K562 (cell line): ENCODE measurements around the gene NOSTRIN. TPM values are rescaled to one million over a fixed set of nuclear protein-coding genes. Genes with fewer than 3 reads are reported as not detected.

Experiments used
- ATAC-seq: fragments of 200-7000 bp; cut with Tn5 transposase; 3 replicates; pipeline ENCODE4 v1.9.1; 2020; ENCODE audit warnings: moderate library complexity
- BruUV-seq: library from RNA; stranded (reverse); fragments of 400-500 nt; replicated peaks from 2 replicates; lab custom pipeline; 2021; lab: Mats Ljungman, UMichigan
- CTCF ChIA-PET: fragments of 300-600 bp; formaldehyde crosslinking; extraction: SDS; loops from one replicate; lab custom pipeline; 2021; ENCODE audit warnings: low intra/inter-chr PET ratio; lab: Yijun Ruan, JAX
- POLR2A ChIA-PET: fragments of 300-600, 350-650 bp; sonication (Branson Sonifier 250); formaldehyde crosslinking; extraction: SDS; loops from one replicate; lab custom pipeline; 2021; ENCODE audit warnings: antibody characterized with exemption, inconsistent platforms; lab: Yijun Ruan, JAX
- DNase-seq, 4 experiments: peaks; one replicate each; pipeline versions ENCODE4 v3.0.0 to v3.0.0-alpha.2; 2011 to 2018; ENCODE audit warnings: low spot score in 3 of 4, mixed read lengths in 3 of 4; ENCODE audit errors: extremely low read depth in 1 of 4
- FAIRE-seq: peaks from 2 replicates; lab custom pipeline; 2011; peaks lifted over from hg19 to GRCh38; lab: Jason Lieb, UNC
- H2AFZ ChIP-seq: 2 replicates; pipeline ENCODE4 v1.6.0; 2011; ENCODE audit warnings: low read depth, low read length, control low read depth, inconsistent platforms
- H3K27ac ChIP-seq: fragments of 200-600 bp; 3 replicates; pipeline ENCODE4 v1.8.0; 2011; ENCODE audit warnings: low read depth, mild to moderate bottlenecking, control low read depth, inconsistent platforms, low read length, moderate library complexity, mixed read lengths; ENCODE audit errors: extremely low read depth
- H3K27me3 ChIP-seq, 2 experiments: fragments of 300-600 bp in 1 of 2; 2 replicates in 1 of 2; 3 replicates in 1 of 2; pipeline versions ENCODE4 v1.6.0 to v1.8.0; 2011; ENCODE audit warnings: inconsistent platforms in 2 of 2, low read length in 2 of 2, mild to moderate bottlenecking in 1 of 2, mixed read lengths in 1 of 2, moderate library complexity in 1 of 2; ENCODE audit not compliant: control insufficient read depth in 2 of 2, insufficient read depth in 2 of 2
- H3K36me3 ChIP-seq: fragments of 300-600 bp; 3 replicates; pipeline ENCODE4 v1.8.0; 2011; ENCODE audit warnings: mild to moderate bottlenecking, low read length, inconsistent platforms; ENCODE audit not compliant: control insufficient read depth, insufficient read depth
- H3K4me1 ChIP-seq, 2 experiments: fragments of 200-600 bp in 1 of 2; replicated peaks in 1 of 2; 2 replicates in 1 of 2; 3 replicates in 1 of 2; pipeline versions ENCODE4 v1.5.1 to v1.8.0; 2011; ENCODE audit warnings: inconsistent platforms in 2 of 2, low read length in 2 of 2, mild to moderate bottlenecking in 1 of 2, mixed read lengths in 1 of 2, moderate library complexity in 1 of 2; ENCODE audit not compliant: control insufficient read depth in 2 of 2, insufficient read depth in 2 of 2
- H3K4me2 ChIP-seq: 2 replicates; pipeline ENCODE4 v1.6.1; 2011; ENCODE audit warnings: low read length, control low read depth, inconsistent platforms, mixed read lengths; ENCODE audit not compliant: insufficient read depth
- H3K4me3 ChIP-seq: fragments of 200-600 bp; sonication (generic), shearing (Covaris generic); 2 replicates; pipeline ENCODE4 v1.5.1; 2016; ENCODE audit warnings: control low read depth, inconsistent platforms
- H3K79me2 ChIP-seq: fragments of 200-600 bp; 3 replicates; pipeline ENCODE4 v1.8.0; 2011; ENCODE audit warnings: low read length, inconsistent platforms; ENCODE audit not compliant: control insufficient read depth, insufficient read depth
- H3K9ac ChIP-seq, 2 experiments: 2 replicates each; pipeline versions ENCODE4 v1.6.0 to v1.6.1; 2011; ENCODE audit warnings: low read depth in 2 of 2, low read length in 2 of 2, control low read depth in 1 of 2, inconsistent platforms in 1 of 2, mild to moderate bottlenecking in 1 of 2, mixed read lengths in 1 of 2; ENCODE audit not compliant: insufficient read depth in 1 of 2
- H3K9me1 ChIP-seq: one replicate; pipeline ENCODE4 v1.6.0; 2011; ENCODE audit warnings: inconsistent platforms, mild to moderate bottlenecking, low read length, moderate library complexity; ENCODE audit not compliant: control insufficient read depth, insufficient read depth
- H3K9me3 ChIP-seq: replicated peaks from 2 replicates; pipeline ENCODE4 v1.5.1; 2011; ENCODE audit warnings: low read depth, low read length, inconsistent platforms; ENCODE audit not compliant: control insufficient read depth, insufficient read depth
- H4K20me1 ChIP-seq: replicated peaks from 2 replicates; pipeline ENCODE4 v1.6.1; 2011; ENCODE audit warnings: low read length, inconsistent platforms, mixed read lengths; ENCODE audit not compliant: control insufficient read depth, insufficient read depth
- ARID1B ChIP-seq: fragments of 450-650 bp; IDR thresholded peaks from 2 replicates; pipeline ENCODE4 v1.6.1; 2016; ENCODE audit warnings: antibody characterized with exemption, mild to moderate bottlenecking, inconsistent platforms
- CBFA2T3 ChIP-seq: fragments of 450-650 bp; IDR thresholded peaks from 2 replicates; pipeline ENCODE4 v1.6.1; 2017
- CREB3 ChIP-seq: fragments of 450-650 bp; conservative IDR thresholded peaks from 2 replicates; pipeline ENCODE4 v1.6.1; 2016; ENCODE audit warnings: missing genetic modification characterization, low read depth, mild to moderate bottlenecking, missing compliant biosample characterization, moderate library complexity
- EGR1 ChIP-seq: fragments of 450-650 bp; conservative IDR thresholded peaks from 2 replicates; pipeline ENCODE4 v1.6.1; 2017; ENCODE audit warnings: mild to moderate bottlenecking
- HDAC2 ChIP-seq: fragments of 450-650 bp; IDR thresholded peaks from 2 replicates; pipeline ENCODE4 v1.6.1; 2016; ENCODE audit warnings: mild to moderate bottlenecking
- MGA ChIP-seq: fragments of 450-650 bp; IDR thresholded peaks from 2 replicates; pipeline ENCODE4 v1.6.1; 2016; ENCODE audit warnings: mild to moderate bottlenecking, moderate library complexity
- WGBS: fragments of 100-300 bp; shearing (Covaris generic); methylation state at CpG from one replicate; pipeline ENCODE4 v1.1.6; 2016; ENCODE audit warnings: low coverage, mixed read lengths; ENCODE audit not compliant: insufficient coverage; ENCODE audit errors: missing lambda C conversion rate; 5-methylcytosine and 5-hydroxymethylcytosine counted together
- in situ Hi-C: fragments of 300-500 bp; cut with MboI; formaldehyde crosslinking; loops from 4 replicates; pipeline ENCODE4 v1.15.0; 2018; ENCODE audit warnings: inconsistent platforms, mixed read lengths
- intact Hi-C: fragments of 100-400 bp; cut with micrococcal nuclease; formaldehyde crosslinking; loops from 2 replicates; pipeline ENCODE4 v1.14.2; 2022
- polyA plus RNA-seq, 8 experiments: library from polyadenylated mRNA; depleted of rRNA in 4 of 8; stranded (reverse) in 5 of 8; unstranded in 3 of 8; fragments of >200 nt; fragmentation: Nextera tagmentation in 2 of 8; fragmentation: Illumina TruSeq in 1 of 8; extraction: Ambion mirVana in 2 of 8; extraction: Trizol in 1 of 8; gene quantifications; 2 replicates each; pipeline versions ENCODE4 v1.2.1 to v1.2.3, GENCODE V29; 2011 to 2014; ENCODE audit warnings: inconsistent platforms in 1 of 8, missing spikeins in 1 of 8
- total RNA-seq, 7 experiments: library from RNA; depleted of rRNA in 6 of 7; stranded (reverse); fragments of >200 nt in 6 of 7; fragmentation: Illumina TruSeq in 2 of 7; extraction: Trizol in 2 of 7; gene quantifications; 2 replicates each; pipeline versions ENCODE4 v1.2.1 to v1.2.3, GENCODE V29; 2011 to 2021; ENCODE audit warnings: low replicate concordance in 1 of 7

Gene NOSTRIN
- total and polyA plus RNA-seq, 9 of the 15 experiments (the other 6 are each of a cell fraction or from before 2014, with no cell fraction given) = 26.7 to 82.9 (median 56.3) TPM

- peak; percentile 53 for ATAC-seq
- Histone ChIP-seq H2AFZ (peak overlapping the region; percentile 38), H3K9me3 (no peaks in the 10 kb centered on the region), H4K20me1 (no peaks in the 10 kb centered on the region), H3K27ac (no peak overlapping the region), H3K9ac (no peak overlapping the region), H3K4me1 (peaks cover 0 to 34% of the 10 kb centered on the region in 2 experiments; a peak in 4 of 5 replicates), H3K36me3 (no peaks in the 10 kb centered on the region; the same call in 2 of the 3 replicates), H3K9me1 (no peaks in the 10 kb centered on the region), H3K27me3 (no peaks in the 10 kb centered on the region), H3K4me3 (no peak overlapping the region), H3K79me2 (no peaks in the 10 kb centered on the region), H3K4me2 (peak overlapping the region; percentile 18; the same call in 1 of the 2 replicates)
- intact Hi-C loops = no loop called here
- no TSS peak for BruUV-seq
- ChIA-PET CTCF (interaction anchor here (0.7 kb wide), 1 partner anchor 167 kb away, joined by 4 read pairs; no protein-coding TSS in a partner anchor), POLR2A (no interaction called here)
- no peak for FAIRE-seq
- DNase-seq = peak in 1 of 4 experiments; percentile 38
- TF ChIP-seq ARID1B = 0 out of 2 replicates have a peak, but pooled peaks have one; percentile 4
- peak; percentile 44 for TF ChIP-seq CBFA2T3
- peak; percentile 87 for TF ChIP-seq EGR1
- TF ChIP-seq HDAC2 = 0 out of 2 replicates have a peak, but pooled peaks have one; percentile 34
- TF ChIP-seq MGA = peak; percentile 19; the same call in 1 of the 2 replicates
- TF ChIP-seq CREB3 = no peak
- 42% methylated on average over 7 of the region's 8 CpGs for WGBS
- in situ Hi-C loops = no loop called here
Observed at GRCh38 chr2:168753765-168754329, 48.6 kb upstream of the NOSTRIN start.
